Daoy (cell line): Measurements from ENCODE around the gene LTBP1. TPM values are rescaled to one million over a fixed set of nuclear protein-coding genes. Genes with fewer than 3 reads are reported as not detected.
A peak's percentile ranks its signal among the peaks of the same experiment; 100 is the strongest.

ENCODE experiments used
- DNase-seq: peaks from one replicate; pipeline ENCODE4 v3.0.0-alpha.2; 2015; ENCODE audit warnings: low read depth
- total RNA-seq: library from RNA; depleted of rRNA; stranded (reverse); fragments of >200 nt; shearing (Covaris generic); gene quantifications from 2 replicates; pipeline ENCODE4 v1.2.3, GENCODE V29; 2014

Gene LTBP1
- total RNA-seq, 1 experiment from 2014 or later, result 46.4 TPM

GRCh38 chr2:33202641-33203522, 256.1 kb downstream of the LTBP1 start:
- no peak for DNase-seq

DNA sequence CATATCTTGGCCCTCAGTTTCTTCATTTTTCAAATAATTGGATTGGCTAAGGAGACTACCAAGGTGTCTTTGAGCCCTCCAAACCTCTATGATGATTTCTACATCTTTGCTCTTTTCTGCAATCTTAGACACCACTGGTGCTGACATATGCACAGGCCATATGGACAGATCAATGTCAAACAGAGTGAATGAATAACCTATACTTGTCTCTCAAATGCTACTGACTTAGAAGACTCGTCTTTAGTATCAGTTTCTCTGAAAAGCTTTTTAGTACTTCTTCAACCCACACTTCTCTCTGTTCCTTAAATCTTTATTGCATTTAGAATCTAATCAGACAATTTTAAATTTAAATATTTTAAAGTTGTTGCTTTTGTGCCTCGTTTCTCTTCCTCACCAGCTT, 258.2 kb downstream of the LTBP1 start:
- no peak for DNase-seq

GRCh38 chr2:33205693-33206434, 259.1 kb downstream of the LTBP1 start:
- no peak for DNase-seq

DNA sequence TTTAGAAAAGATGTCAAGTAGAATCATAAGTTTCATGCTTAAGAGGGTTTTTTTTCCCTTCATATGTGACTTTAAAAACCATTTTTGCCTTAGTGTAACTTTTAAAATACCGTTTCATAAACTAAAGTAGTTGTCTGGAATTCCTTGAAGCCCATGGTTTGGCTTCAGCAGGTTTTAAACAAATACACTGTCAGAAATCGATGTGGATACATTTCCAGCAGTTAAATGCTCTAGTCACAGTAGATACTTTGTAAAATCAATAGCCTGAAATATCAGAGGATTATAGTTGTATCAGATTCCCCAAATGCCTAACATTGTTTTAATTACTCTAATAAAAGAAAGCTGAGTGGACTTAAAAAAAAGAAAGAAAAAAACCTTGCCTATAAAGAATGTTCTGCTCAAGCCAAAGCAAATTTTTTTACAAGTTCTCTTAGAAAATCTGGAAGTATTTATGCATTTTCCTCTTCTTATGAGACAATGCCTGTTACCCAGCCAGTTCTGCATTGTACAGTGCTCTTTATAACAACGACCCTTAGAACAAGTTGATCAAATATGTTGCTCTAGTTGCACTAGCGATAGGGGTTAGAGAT, 260.5 kb downstream of the LTBP1 start:
- no peak for DNase-seq

DNA sequence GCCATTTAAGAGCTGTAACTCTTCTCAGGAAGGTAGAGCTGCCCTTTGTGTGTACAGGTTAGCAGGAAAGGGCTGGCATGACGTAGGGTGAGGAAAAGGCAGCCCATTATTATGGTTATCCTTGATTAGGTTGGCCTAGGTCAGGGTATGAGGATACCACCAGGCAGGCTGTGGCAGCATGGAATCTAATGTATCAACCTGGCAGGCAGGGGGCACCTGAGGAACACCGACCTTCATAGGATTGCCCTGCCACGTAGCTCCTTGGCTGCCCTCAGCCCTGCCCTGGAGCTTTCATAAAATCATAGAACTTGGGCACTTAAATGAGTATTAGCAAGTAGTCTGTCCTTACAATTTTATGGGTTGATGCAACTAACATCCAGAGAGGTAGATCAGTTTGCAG, 261.6 kb downstream of the LTBP1 start:
- no peak for DNase-seq

- peak; percentile 49 for DNase-seq
Observed at GRCh38 chr2:33209976-33210375, 263.2 kb downstream of the LTBP1 start.

- DNase-seq, result peak; percentile 95
Observed at GRCh38 chr2:33210626-33211025, 263.9 kb downstream of the LTBP1 start.

- peak; percentile 87 for DNase-seq
Observed at GRCh38 chr2:33212151-33212550, 265.4 kb downstream of the LTBP1 start.

DNA sequence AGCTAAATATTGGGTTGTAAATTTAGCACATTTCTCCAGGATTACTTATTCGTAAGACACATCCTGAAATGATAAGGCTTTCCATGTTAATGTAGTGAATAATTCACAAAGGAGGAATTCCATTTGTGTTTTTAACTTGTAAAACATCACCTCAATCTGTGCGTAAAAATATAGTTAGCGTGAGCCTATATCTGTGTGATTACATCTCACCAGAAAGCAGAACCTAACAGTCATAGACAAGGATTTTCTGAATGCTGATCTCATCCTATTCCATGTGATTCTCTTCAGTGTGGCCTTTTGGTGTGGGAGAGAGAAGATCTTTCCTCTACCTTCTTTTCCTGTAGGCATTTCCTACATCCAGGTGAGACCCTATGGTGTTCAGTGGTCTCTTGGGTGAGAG, 266.5 kb downstream of the LTBP1 start:
- DNase-seq, result no peak

DNA sequence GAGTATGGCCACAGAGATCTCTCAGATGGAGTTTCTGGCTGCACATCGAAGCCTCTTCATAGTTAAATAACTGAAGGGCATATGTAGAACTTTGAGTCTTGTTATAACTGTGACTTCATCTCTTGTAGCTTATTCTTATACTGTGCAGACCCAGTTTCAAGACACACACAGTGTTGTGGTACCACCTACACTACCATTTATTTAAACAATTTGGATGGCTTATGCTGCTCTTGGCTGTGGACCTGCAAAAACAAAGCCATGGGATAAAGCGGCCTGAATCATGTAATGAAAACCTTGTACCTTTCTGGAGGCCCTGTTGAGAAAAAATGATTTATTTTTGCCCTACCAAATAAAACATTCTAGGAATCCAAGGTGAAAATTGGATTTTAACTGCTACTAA, 266.9 kb downstream of the LTBP1 start:
- peak; percentile 38 for DNase-seq

DNA sequence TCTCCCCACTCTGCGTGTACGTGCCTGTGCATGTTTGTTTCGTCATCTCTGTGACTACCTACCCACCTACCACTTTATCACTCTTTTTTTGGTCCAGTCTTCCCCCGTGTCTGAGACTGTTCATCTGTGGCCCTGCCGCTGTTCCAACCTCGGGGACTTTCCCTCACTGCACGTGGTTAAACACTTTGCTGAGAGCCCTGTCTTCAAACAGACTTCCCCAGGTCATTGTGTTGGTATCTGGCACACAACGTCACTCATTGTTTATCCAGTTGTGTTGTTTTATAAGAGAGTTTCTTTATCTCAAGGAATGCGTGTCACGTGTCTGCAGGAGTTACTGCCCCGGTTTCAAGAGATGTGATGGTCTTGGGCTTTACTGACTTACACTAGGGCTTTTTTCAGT, 267.7 kb downstream of the LTBP1 start:
- peak; percentile 61 for DNase-seq

DNA sequence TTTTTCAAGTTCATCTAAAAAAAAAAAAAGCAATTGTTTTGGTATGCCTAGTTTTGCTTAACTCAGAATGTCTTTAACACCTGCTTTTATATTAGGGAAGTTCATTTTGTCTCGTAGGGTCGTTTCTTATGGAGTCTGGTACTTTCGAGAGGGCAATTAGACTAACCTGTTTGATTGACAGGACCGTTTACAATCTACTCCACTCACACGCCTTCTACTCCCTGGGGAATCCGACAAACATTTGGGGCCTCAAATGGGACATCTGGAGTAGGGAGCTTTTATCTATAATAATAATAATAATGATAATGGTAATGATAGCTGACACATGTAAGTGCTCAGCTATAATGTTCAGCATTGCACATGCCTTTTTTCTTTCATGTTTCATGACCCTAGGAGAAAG, 268.1 kb downstream of the LTBP1 start:
- no peak for DNase-seq

DNA sequence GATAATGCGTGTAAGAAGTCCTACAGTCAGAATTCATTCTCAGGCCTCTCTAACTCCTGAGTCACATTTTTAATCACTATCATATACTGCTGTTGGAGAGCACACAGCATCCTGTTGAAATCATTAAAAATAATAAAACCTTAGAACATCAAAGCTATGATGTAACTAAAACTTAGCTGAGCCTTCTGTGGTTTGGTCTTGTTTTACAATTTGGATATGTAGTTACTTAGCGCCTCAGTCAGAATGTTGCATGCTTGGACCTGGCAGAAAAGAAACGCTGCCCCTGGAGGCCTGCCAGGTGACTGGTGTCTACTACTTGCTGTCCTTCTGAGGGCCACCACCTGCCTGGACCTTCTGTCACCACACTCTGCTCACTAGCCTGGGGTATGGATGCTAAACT, 268.5 kb downstream of the LTBP1 start:
- DNase-seq, result peak; percentile 79

- no peak for DNase-seq
Observed at GRCh38 chr2:33215983-33216382, 269.2 kb downstream of the LTBP1 start.

DNA sequence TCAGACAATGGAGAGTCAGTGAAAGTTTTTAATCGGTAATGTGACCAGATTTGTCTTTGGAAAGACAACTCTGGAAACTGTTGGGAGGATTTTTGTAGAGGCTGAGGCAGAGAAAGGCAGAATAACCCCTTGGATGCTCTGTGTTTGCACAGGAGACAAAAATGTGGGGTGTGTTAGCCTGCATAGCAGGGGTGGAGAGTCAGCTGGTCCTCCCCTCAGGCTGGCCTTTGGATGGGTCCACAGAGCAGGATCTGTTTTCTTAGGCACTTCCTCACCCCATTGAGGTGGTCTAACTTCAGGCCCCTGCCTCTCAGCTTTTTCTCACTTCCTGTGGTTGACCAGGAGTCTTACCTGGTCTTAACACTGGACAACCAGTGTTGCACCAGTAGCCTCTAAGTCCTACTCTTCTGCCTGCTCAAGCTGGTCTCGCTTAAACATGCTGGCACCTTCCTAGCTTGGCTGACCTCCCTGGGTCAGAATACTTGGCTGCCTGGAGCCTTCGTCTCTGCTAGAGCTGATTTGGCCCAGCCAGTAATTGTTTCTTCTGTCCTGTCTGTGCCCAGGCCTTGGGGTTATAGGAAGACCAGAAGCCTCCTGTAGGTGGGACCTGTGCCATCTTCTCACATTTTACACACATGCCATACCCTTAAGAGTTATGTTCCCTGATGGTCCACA, 269.9 kb downstream of the LTBP1 start:
- DNase-seq, result no peak

DNA sequence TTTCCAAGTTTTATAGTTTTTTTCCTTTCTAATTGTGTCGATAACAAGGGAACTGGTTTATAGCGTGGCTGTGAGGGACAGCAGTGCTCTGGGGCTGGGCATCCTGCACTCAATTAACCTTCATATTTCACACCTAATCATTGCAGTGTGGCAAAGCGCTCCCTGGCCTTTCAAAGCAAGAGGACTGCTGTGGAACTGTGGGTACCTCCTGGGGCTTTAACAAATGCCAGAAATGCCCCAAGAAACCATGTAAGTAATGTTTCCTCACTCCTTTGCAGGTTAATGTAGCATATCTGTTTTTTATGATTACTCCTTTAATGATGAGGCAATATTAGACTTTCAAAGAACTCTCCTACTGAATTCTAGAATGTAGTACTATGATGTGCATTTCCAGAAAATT, 270.7 kb downstream of the LTBP1 start:
- no peak for DNase-seq

GRCh38 chr2:33219114-33219513, 272.4 kb downstream of the LTBP1 start:
- DNase-seq, result no peak

DNA sequence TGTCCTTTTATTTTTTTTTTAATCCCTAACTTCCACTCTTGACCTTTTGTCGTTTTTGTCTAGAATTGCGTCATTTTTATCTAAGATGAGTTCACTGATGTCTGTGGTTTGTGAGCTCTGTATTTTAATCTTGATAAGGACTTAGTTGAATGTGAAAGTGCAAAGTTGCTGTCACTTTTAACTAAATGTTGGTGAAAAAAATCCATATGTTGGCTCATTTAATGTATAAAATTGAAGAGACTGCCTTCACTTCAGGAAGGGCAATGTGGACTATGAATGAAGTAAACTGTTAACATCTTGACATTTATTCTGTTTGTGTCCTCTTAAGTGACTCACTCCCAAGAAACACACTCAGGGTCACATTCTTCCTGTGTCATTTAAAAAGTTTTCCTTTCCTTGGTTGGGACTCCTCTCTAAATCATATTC, 273.1 kb downstream of the LTBP1 start:
- no peak for DNase-seq

GRCh38 chr2:33220533-33220932, 273.8 kb downstream of the LTBP1 start:
- no peak for DNase-seq

GRCh38 chr2:33221046-33221784, 274.5 kb downstream of the LTBP1 start:
- DNase-seq, result no peak

GRCh38 chr2:33222309-33222708, 275.6 kb downstream of the LTBP1 start:
- DNase-seq, result no peak
